WTC11 (cell line): ENCODE measurements around the gene COX6B1. TPM values are rescaled to one million over a fixed set of nuclear protein-coding genes. Genes with fewer than 3 reads are reported as not detected.

Experiments
- ATAC-seq: fragments of 200-7000 bp; cut with Tn5 transposase; 2 replicates; pipeline ENCODE4 v1.10.0; 2021; ENCODE audit warnings: mild to moderate bottlenecking, moderate library complexity
- CTCF ChIA-PET: fragments of 300-600 bp; sonication (Branson Sonifier 250); formaldehyde crosslinking; loops from one replicate; lab custom pipeline; 2021; ENCODE audit warnings: antibody characterized with exemption; lab: Charles Lee
- POLR2A ChIA-PET: fragments of 350-600 bp; sonication (Branson Sonifier 250); formaldehyde crosslinking; loops from one replicate; lab custom pipeline; 2021; ENCODE audit warnings: antibody characterized with exemption; lab: Charles Lee
- DNase-seq: peaks from one replicate; pipeline ENCODE4 v3.0.0; 2021; ENCODE audit warnings: low spot score
- H3K27ac Mint-ChIP-seq: 2 replicates; pipeline ENCODE4 v1.8.0; 2021; ENCODE audit warnings: mixed read lengths
- H3K27me3 Mint-ChIP-seq: 2 replicates; pipeline ENCODE4 v1.8.0; 2021; ENCODE audit warnings: low read depth, mild to moderate bottlenecking, moderate library complexity, mixed read lengths
- H3K36me3 Mint-ChIP-seq: 2 replicates; pipeline ENCODE4 v1.8.0; 2021; ENCODE audit warnings: mixed read lengths
- H3K4me1 Mint-ChIP-seq: 2 replicates; pipeline ENCODE4 v1.8.0; 2022; ENCODE audit warnings: mixed read lengths
- H3K4me3 Mint-ChIP-seq: 2 replicates; pipeline ENCODE4 v1.8.0; 2021; ENCODE audit warnings: mild to moderate bottlenecking, moderate library complexity, mixed read lengths
- H3K9me3 Mint-ChIP-seq: 2 replicates; pipeline ENCODE4 v1.8.0; 2021; ENCODE audit warnings: mixed read lengths
- ATF1 ChIP-seq: sonication (generic); formaldehyde crosslinking; IDR thresholded peaks from 2 replicates; pipeline ENCODE4 v1.8.1; 2023; ENCODE audit warnings: mild to moderate bottlenecking, moderate library complexity, missing genetic modification reagents
- CREB1 ChIP-seq: sonication (generic); formaldehyde crosslinking; IDR thresholded peaks from 2 replicates; pipeline ENCODE4 v1.8.0; 2023; ENCODE audit warnings: mild to moderate bottlenecking, missing genetic modification reagents
- GABPB1 ChIP-seq: sonication (generic); formaldehyde crosslinking; IDR thresholded peaks from 2 replicates; pipeline ENCODE4 v1.8.1; 2023; ENCODE audit warnings: mild to moderate bottlenecking, missing genetic modification reagents
- MYBL2 ChIP-seq: sonication (generic); formaldehyde crosslinking; IDR thresholded peaks from 2 replicates; pipeline ENCODE4 v1.8.1; 2023; ENCODE audit warnings: mild to moderate bottlenecking, moderate library complexity, missing genetic modification reagents
- SMAD4 ChIP-seq: sonication (generic); formaldehyde crosslinking; IDR thresholded peaks from 2 replicates; pipeline ENCODE4 v1.8.0; 2022; ENCODE audit warnings: mild to moderate bottlenecking, missing genetic modification reagents
- SOX15 ChIP-seq: fragments of 250-450 bp; sonication (Bioruptor Pico); IDR thresholded peaks from 2 replicates; pipeline ENCODE4 v1.9.0; 2021; ENCODE audit warnings: mild to moderate bottlenecking
- USF2 ChIP-seq: sonication (generic); formaldehyde crosslinking; IDR thresholded peaks from 2 replicates; pipeline ENCODE4 v1.8.1; 2023; ENCODE audit warnings: mild to moderate bottlenecking, missing genetic modification reagents, moderate library complexity
- ZNF138 ChIP-seq: sonication (generic); formaldehyde crosslinking; conservative IDR thresholded peaks from 2 replicates; pipeline ENCODE4 v1.8.1; 2022; ENCODE audit warnings: mild to moderate bottlenecking, moderate library complexity, missing genetic modification reagents
- ZNF263 ChIP-seq: sonication (generic); formaldehyde crosslinking; IDR thresholded peaks from 2 replicates; pipeline ENCODE4 v1.8.1; 2022; ENCODE audit warnings: low read depth, mild to moderate bottlenecking, moderate library complexity, missing genetic modification reagents
- total RNA-seq: library from RNA; stranded (reverse); gene quantifications from 3 replicates; pipeline ENCODE4 v1.2.3, GENCODE V29; 2021
- TF ChIP-seq, protein P1 (sequence below): sonication (generic); formaldehyde crosslinking; IDR thresholded peaks from 2 replicates; pipeline ENCODE4 v1.8.0; 2023; ENCODE audit warnings: missing genetic modification reagents, mild to moderate bottlenecking, borderline replicate concordance
- TF ChIP-seq, protein P2 (sequence below): sonication (generic); formaldehyde crosslinking; IDR thresholded peaks from 2 replicates; pipeline ENCODE4 v1.8.0; 2022; ENCODE audit warnings: mild to moderate bottlenecking, missing genetic modification reagents
- TF ChIP-seq, protein P3 (sequence below): fragments of 200-600 bp; IDR thresholded peaks from 2 replicates; pipeline ENCODE4 v1.8.0; 2022; ENCODE audit warnings: antibody characterized with exemption

Gene COX6B1
- total RNA-seq, 1 experiment from 2014 or later, result 536 TPM

GRCh38 chr19:35628565-35629331 is 19.4 kb upstream of the COX6B1 start, which contains the start of gene RBM42 (continued):
- TF ChIP-seq SOX15 (CRISPR knock-in tag) (no peak), CREB1 (CRISPR knock-in tag) (peak; percentile 97), MYBL2 (no peak), USF2 (CRISPR knock-in tag) (peak; percentile 37; the same call in 1 of the 2 replicates), ATF1 (CRISPR knock-in tag) (peak; percentile 98; the same call in 1 of the 2 replicates), SMAD4 (CRISPR knock-in tag) (no peak), ZNF263 (CRISPR knock-in tag) (peak; percentile 16; the same call in 1 of the 2 replicates), GABPB1 (peak; percentile 59; the same call in 1 of the 2 replicates)
- TF ChIP-seq, protein P1, sequence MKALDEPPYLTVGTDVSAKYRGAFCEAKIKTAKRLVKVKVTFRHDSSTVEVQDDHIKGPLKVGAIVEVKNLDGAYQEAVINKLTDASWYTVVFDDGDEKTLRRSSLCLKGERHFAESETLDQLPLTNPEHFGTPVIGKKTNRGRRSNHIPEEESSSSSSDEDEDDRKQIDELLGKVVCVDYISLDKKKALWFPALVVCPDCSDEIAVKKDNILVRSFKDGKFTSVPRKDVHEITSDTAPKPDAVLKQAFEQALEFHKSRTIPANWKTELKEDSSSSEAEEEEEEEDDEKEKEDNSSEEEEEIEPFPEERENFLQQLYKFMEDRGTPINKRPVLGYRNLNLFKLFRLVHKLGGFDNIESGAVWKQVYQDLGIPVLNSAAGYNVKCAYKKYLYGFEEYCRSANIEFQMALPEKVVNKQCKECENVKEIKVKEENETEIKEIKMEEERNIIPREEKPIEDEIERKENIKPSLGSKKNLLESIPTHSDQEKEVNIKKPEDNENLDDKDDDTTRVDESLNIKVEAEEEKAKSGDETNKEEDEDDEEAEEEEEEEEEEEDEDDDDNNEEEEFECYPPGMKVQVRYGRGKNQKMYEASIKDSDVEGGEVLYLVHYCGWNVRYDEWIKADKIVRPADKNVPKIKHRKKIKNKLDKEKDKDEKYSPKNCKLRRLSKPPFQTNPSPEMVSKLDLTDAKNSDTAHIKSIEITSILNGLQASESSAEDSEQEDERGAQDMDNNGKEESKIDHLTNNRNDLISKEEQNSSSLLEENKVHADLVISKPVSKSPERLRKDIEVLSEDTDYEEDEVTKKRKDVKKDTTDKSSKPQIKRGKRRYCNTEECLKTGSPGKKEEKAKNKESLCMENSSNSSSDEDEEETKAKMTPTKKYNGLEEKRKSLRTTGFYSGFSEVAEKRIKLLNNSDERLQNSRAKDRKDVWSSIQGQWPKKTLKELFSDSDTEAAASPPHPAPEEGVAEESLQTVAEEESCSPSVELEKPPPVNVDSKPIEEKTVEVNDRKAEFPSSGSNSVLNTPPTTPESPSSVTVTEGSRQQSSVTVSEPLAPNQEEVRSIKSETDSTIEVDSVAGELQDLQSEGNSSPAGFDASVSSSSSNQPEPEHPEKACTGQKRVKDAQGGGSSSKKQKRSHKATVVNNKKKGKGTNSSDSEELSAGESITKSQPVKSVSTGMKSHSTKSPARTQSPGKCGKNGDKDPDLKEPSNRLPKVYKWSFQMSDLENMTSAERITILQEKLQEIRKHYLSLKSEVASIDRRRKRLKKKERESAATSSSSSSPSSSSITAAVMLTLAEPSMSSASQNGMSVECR (CRISPR knock-in tag), result peak; percentile 37; the same call in 1 of the 2 replicates
- TF ChIP-seq, protein P2, sequence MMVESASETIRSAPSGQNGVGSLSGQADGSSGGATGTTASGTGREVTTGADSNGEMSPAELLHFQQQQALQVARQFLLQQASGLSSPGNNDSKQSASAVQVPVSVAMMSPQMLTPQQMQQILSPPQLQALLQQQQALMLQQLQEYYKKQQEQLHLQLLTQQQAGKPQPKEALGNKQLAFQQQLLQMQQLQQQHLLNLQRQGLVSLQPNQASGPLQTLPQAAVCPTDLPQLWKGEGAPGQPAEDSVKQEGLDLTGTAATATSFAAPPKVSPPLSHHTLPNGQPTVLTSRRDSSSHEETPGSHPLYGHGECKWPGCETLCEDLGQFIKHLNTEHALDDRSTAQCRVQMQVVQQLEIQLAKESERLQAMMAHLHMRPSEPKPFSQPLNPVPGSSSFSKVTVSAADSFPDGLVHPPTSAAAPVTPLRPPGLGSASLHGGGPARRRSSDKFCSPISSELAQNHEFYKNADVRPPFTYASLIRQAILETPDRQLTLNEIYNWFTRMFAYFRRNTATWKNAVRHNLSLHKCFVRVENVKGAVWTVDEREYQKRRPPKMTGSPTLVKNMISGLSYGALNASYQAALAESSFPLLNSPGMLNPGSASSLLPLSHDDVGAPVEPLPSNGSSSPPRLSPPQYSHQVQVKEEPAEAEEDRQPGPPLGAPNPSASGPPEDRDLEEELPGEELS (CRISPR knock-in tag), result 0 out of 2 replicates have a peak, but pooled peaks have one; percentile 24
- TF ChIP-seq, protein P3, sequence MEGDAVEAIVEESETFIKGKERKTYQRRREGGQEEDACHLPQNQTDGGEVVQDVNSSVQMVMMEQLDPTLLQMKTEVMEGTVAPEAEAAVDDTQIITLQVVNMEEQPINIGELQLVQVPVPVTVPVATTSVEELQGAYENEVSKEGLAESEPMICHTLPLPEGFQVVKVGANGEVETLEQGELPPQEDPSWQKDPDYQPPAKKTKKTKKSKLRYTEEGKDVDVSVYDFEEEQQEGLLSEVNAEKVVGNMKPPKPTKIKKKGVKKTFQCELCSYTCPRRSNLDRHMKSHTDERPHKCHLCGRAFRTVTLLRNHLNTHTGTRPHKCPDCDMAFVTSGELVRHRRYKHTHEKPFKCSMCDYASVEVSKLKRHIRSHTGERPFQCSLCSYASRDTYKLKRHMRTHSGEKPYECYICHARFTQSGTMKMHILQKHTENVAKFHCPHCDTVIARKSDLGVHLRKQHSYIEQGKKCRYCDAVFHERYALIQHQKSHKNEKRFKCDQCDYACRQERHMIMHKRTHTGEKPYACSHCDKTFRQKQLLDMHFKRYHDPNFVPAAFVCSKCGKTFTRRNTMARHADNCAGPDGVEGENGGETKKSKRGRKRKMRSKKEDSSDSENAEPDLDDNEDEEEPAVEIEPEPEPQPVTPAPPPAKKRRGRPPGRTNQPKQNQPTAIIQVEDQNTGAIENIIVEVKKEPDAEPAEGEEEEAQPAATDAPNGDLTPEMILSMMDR, result no peak

GRCh38 chr19:35629332-35629633 is 18.8 kb upstream of the COX6B1 start:
- TF ChIP-seq, protein P1 (CRISPR knock-in tag), result 0 out of 2 replicates have a peak, but pooled peaks have one; percentile 13
- TF ChIP-seq ZNF138 (CRISPR knock-in tag), result no peak
- H3K9me3 Mint-ChIP-seq, result no peaks in the 10 kb centered on the region
- peak overlapping the region; percentile 95; the same call in 1 of the 2 replicates for H3K27ac Mint-ChIP-seq
- POLR2A ChIA-PET, result no interaction called here
- peaks cover 7% of the 10 kb centered on the region for H3K4me1 Mint-ChIP-seq
- no peaks in the 10 kb centered on the region for H3K27me3 Mint-ChIP-seq
- H3K4me3 Mint-ChIP-seq, result peak overlapping the region; percentile 95
- ATAC-seq (no peak), DNase-seq (no peak)
- H3K36me3 Mint-ChIP-seq, result peaks cover 28% of the 10 kb centered on the region
- CTCF ChIA-PET, result no interaction called here
